ENCODE results near the gene THRSP.
"Not testable (repeated sequence)": the region's sequence is repeated elsewhere in the genome, so short reads cannot be mapped to it uniquely, and the experiment has no call there.

The THRSP gene

GRCh38 chr11:78039919-78040671, 23.6 kb upstream of the THRSP start:
- peak; percentile 69 for DNase-seq

- no peak for DNase-seq
These were observed 22.8 kb upstream of the THRSP start for GRCh38 chr11:78040691-78041379.

- DNase-seq: not testable (repeated sequence)
These were observed 22.3 kb upstream of the THRSP start for GRCh38 chr11:78041380-78041719.

- no peak for DNase-seq
These were observed 21.7 kb upstream of the THRSP start for GRCh38 chr11:78041843-78042440.

- DNase-seq: no peak
These were observed 19.0 kb upstream of the THRSP start for GRCh38 chr11:78044706-78045105.

- DNase-seq: peak; percentile 83
These were observed 17.7 kb upstream of the THRSP start for GRCh38 chr11:78045851-78046485.

- DNase-seq: no peak
These were observed 17.2 kb upstream of the THRSP start for GRCh38 chr11:78046486-78046854.

- DNase-seq: no peak
These were observed 15.1 kb upstream of the THRSP start for GRCh38 chr11:78048561-78048960.

GRCh38 chr11:78049348-78049747, 14.3 kb upstream of the THRSP start:
- DNase-seq: no peak

- no peak for DNase-seq
These were observed 12.5 kb upstream of the THRSP start for GRCh38 chr11:78050964-78051831.

GRCh38 chr11:78054971-78055370, 8.7 kb upstream of the THRSP start:
- DNase-seq: no peak

GRCh38 chr11:78056093-78056492, 7.6 kb upstream of the THRSP start:
- no peak for DNase-seq

GRCh38 chr11:78057462-78058055, 6.1 kb upstream of the THRSP start:
- no peak for DNase-seq

GRCh38 chr11:78059749-78060328, 3.8 kb upstream of the THRSP start:
- DNase-seq: not testable (repeated sequence)

- no peak for DNase-seq
These were observed 3.1 kb upstream of the THRSP start for GRCh38 chr11:78060533-78060932.

- DNase-seq: no peak
These were observed 2.4 kb upstream of the THRSP start for GRCh38 chr11:78061088-78061920.

- DNase-seq: no peak
These were observed 1.7 kb upstream of the THRSP start for GRCh38 chr11:78061921-78062311.

GRCh38 chr11:78062671-78063070, 990 bp upstream of the THRSP start:
- DNase-seq: no peak

- no peak for DNase-seq
These were observed 1.5 kb downstream of the THRSP start for GRCh38 chr11:78065203-78065602.

- DNase-seq: peak; percentile 39
These were observed 2.8 kb downstream of the THRSP start for GRCh38 chr11:78066471-78066870.

GRCh38 chr11:78067704-78068103, 4.0 kb downstream of the THRSP start:
- no peak for DNase-seq

Measured in suppressor macrophage treated with lipopolysaccharide for 4 hours (primary cell).